22Rv1 (cell line): ENCODE results near the gene STXBP1.

Experiments
- ZFX ChIP-seq: fragments of 450-650 bp; IDR thresholded peaks from 2 replicates; pipeline ENCODE4 v1.6.1; 2017; ENCODE audit warnings: antibody characterized with exemption, borderline replicate concordance
- TF ChIP-seq, protein P1 (sequence below): fragments of 450-650 bp; IDR thresholded peaks from 2 replicates; pipeline ENCODE4 v1.5.1; 2017; ENCODE audit warnings: mild to moderate bottlenecking

DNA sequence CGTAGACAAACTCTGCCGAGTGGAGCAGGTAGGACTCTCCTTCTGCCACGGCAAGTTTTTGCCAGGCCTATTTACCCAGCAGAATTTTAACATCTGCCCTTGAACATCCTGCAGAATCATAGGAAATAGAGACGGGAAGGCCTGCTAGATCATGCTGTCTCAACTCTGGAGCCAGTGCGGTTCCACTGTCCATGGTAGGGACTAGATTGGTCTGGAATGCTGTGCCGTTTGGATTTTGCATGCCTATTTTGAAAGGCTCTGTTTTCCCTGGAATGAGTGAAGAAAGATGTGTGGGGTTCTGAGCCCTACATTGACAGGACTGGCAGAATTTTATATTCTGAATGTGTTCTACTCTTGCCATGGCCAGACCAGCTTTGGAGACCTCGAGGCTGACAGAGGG lies 61.2 kb downstream of the STXBP1 start:
- TF ChIP-seq, protein P1, sequence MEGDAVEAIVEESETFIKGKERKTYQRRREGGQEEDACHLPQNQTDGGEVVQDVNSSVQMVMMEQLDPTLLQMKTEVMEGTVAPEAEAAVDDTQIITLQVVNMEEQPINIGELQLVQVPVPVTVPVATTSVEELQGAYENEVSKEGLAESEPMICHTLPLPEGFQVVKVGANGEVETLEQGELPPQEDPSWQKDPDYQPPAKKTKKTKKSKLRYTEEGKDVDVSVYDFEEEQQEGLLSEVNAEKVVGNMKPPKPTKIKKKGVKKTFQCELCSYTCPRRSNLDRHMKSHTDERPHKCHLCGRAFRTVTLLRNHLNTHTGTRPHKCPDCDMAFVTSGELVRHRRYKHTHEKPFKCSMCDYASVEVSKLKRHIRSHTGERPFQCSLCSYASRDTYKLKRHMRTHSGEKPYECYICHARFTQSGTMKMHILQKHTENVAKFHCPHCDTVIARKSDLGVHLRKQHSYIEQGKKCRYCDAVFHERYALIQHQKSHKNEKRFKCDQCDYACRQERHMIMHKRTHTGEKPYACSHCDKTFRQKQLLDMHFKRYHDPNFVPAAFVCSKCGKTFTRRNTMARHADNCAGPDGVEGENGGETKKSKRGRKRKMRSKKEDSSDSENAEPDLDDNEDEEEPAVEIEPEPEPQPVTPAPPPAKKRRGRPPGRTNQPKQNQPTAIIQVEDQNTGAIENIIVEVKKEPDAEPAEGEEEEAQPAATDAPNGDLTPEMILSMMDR: no peak
- TF ChIP-seq ZFX: no peak
